ENCODE measurements around the gene NOP16.

DNA sequence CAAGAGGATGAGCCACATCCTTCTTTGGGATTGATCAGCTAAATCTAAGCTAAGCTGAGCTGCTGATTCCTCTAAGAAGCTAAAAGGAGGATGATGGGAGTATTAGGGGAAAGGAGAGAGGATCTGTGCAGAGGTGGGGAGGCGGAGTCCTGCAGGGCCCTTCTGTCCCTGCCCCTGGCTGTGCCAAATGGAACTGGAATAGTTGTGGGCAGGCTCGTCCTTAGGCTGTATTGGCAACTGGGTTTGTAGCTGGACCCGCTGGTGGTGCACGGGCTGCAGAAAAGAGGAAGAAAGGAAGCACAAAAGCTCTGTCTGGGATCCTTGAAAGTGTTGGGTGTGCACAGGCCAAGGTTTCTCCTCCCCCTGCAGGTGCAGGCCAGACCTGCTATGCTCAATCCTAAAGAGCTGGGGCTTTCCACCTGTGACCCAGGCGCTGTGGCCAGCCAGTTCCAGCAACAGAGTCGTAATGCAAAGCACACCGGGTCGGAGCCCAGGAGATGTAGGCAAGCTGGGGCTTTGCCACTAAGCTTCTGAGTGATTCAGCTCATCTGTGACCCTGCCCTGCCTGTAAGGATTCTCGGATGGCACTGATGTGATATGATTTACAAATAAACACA is 18.1 kb upstream of the NOP16 start:
- no peak for TF ChIP-seq POLR2A (IDR thresholded peaks at IDR 0.05)
- TF ChIP-seq, protein P1, sequence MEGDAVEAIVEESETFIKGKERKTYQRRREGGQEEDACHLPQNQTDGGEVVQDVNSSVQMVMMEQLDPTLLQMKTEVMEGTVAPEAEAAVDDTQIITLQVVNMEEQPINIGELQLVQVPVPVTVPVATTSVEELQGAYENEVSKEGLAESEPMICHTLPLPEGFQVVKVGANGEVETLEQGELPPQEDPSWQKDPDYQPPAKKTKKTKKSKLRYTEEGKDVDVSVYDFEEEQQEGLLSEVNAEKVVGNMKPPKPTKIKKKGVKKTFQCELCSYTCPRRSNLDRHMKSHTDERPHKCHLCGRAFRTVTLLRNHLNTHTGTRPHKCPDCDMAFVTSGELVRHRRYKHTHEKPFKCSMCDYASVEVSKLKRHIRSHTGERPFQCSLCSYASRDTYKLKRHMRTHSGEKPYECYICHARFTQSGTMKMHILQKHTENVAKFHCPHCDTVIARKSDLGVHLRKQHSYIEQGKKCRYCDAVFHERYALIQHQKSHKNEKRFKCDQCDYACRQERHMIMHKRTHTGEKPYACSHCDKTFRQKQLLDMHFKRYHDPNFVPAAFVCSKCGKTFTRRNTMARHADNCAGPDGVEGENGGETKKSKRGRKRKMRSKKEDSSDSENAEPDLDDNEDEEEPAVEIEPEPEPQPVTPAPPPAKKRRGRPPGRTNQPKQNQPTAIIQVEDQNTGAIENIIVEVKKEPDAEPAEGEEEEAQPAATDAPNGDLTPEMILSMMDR (IDR thresholded peaks at IDR 0.05 in 4 of 5, conservative IDR thresholded peaks at IDR 0.05 in 1 of 5), result no peak

Measured in gastrocnemius medialis (tissue), 4 donors.